ENCODE measurements around the gene SLC17A3.

The SLC17A3 gene, protein sequence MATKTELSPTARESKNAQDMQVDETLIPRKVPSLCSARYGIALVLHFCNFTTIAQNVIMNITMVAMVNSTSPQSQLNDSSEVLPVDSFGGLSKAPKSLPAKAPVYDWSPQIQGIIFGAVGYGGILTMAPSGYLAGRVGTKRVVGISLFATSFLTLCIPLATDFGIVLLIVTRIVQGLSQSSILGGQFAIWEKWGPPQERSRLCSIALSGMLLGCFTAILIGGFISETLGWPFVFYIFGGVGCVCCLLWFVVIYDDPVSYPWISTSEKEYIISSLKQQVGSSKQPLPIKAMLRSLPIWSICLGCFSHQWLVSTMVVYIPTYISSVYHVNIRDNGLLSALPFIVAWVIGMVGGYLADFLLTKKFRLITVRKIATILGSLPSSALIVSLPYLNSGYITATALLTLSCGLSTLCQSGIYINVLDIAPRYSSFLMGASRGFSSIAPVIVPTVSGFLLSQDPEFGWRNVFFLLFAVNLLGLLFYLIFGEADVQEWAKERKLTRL

DNA sequence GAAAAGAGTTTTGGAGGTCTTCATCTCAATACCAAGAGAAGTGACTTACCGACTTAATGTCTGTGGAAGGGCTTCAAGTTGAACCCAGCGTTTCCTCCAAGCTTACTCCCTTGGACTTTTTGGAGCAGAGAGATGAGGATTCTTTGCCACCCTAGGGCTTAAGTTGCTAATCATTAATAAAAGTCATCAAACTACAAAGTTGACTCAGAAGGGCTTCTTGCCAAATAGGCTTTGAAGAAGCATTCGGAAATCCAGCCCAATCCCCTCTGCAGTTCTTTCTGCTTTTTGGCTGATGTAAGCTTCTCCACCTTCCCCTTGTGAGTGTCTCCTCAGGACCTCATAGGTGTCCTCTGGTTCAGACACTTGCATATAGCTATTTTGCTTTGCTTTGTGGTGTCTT, at the start of gene SLC17A3:
TSS of gene SLC17A3 (minus strand) at position 126 of the 400 bp plus-strand sequence. CDS start 5,856 bp downstream, outside the sequence.
- no peak for TF ChIP-seq GATA2 (IDR thresholded peaks at IDR 0.05; ENCODE audit: low read depth, low read length)
- TF ChIP-seq GATA3 (IDR thresholded peaks at IDR 0.05; ENCODE audit: low read depth, low read length) = no peak

- no peak for TF ChIP-seq GATA2 (IDR thresholded peaks at IDR 0.05; ENCODE audit: low read depth, low read length)
- TF ChIP-seq GATA3 (IDR thresholded peaks at IDR 0.05; ENCODE audit: low read depth, low read length) = no peak
Measured at GRCh38 chr6:25922301-25922700, 48.3 kb upstream of the SLC17A3 start.

GRCh38 chr6:25921525-25922203, 47.6 kb upstream of the SLC17A3 start:
- TF ChIP-seq GATA3 (IDR thresholded peaks at IDR 0.05; ENCODE audit: low read depth, low read length) = no peak
- TF ChIP-seq GATA2 (IDR thresholded peaks at IDR 0.05; ENCODE audit: low read depth, low read length) = no peak

GRCh38 chr6:25919657-25920056, 45.6 kb upstream of the SLC17A3 start:
- TF ChIP-seq GATA3 (IDR thresholded peaks at IDR 0.05; ENCODE audit: low read depth, low read length) (no peak), GATA2 (IDR thresholded peaks at IDR 0.05; ENCODE audit: low read depth, low read length) (no peak)

DNA sequence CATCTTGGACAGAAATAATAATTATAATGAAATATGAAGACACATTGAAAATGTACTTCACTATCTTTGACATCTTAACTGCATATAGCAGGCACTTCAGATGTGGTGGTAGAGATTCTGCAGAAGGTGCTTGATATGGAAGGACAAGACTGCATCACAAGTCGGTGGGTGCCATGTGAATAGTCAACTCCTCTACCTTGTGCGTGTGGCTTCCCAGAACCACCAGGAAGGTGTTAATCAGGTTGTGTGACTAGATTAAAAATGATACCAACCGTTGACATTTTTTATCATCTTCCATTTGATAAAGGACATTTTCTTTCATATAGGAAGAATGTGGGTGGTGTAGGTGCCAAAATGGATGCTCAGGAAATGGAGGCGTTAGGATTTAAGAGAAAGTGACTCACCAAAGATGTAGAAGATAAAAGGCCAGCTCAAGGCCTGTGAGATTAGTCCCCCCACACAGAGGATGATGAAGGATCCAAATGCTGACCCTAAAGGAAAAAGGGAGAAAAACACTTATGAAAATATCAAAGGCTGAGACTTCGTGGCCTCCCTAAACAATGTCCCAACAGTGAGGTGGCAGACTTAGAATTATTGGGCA, 44.1 kb upstream of the SLC17A3 start:
- TF ChIP-seq GATA3 (IDR thresholded peaks at IDR 0.05; ENCODE audit: low read depth, low read length) (no peak), GATA2 (IDR thresholded peaks at IDR 0.05; ENCODE audit: low read depth, low read length) (no peak)

- no peak for TF ChIP-seq GATA3 (IDR thresholded peaks at IDR 0.05; ENCODE audit: low read depth, low read length)
- TF ChIP-seq GATA2 (IDR thresholded peaks at IDR 0.05; ENCODE audit: low read depth, low read length) = no peak
Measured at GRCh38 chr6:25916789-25917490, 42.9 kb upstream of the SLC17A3 start.

DNA sequence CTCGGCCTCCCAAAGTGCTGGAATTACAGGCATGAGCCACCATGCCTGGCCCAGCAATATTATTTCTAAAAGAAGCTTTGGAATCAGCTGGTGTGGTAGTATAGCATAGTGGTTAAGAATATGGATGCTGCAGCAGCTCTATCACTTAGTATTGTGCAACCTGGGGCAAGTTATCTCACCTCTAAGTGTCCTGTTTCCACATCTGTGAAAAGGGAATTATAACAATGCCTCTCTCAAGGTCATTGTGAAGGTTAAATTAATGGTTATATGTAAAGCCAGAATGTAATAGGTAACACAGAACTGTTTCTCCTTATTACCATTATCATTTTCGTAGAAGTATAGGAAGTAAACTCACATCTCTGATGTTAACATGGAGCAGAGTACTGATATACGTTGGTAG, 42.3 kb upstream of the SLC17A3 start:
- TF ChIP-seq GATA2 (IDR thresholded peaks at IDR 0.05; ENCODE audit: low read depth, low read length) = no peak
- TF ChIP-seq GATA3 (IDR thresholded peaks at IDR 0.05; ENCODE audit: low read depth, low read length) = no peak

DNA sequence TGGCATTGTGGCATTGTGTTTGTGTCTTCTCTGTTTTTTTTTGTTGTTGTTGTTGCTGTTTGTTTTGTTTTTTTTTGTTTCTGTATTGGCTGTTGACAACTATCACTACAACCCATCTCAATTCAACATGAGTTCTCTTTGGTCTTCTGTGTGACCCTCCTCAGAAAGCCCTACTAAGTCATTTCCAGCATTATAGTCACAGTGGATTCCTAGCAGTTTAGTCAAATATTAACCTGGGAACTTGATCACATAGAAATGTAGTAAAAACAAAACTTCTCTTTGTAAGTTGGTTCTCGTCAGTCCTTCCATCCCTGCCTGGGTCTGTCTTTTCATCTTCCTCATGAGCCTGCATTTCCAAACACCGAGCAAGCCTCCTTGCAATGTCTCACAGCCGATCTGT, 39.7 kb upstream of the SLC17A3 start:
- no peak for TF ChIP-seq GATA3 (IDR thresholded peaks at IDR 0.05; ENCODE audit: low read depth, low read length)
- TF ChIP-seq GATA2 (IDR thresholded peaks at IDR 0.05; ENCODE audit: low read depth, low read length) = no peak

- no peak for TF ChIP-seq GATA2 (IDR thresholded peaks at IDR 0.05; ENCODE audit: low read depth, low read length)
- TF ChIP-seq GATA3 (IDR thresholded peaks at IDR 0.05; ENCODE audit: low read depth, low read length) = no peak
Measured at GRCh38 chr6:25911351-25911750, 37.3 kb upstream of the SLC17A3 start.

DNA sequence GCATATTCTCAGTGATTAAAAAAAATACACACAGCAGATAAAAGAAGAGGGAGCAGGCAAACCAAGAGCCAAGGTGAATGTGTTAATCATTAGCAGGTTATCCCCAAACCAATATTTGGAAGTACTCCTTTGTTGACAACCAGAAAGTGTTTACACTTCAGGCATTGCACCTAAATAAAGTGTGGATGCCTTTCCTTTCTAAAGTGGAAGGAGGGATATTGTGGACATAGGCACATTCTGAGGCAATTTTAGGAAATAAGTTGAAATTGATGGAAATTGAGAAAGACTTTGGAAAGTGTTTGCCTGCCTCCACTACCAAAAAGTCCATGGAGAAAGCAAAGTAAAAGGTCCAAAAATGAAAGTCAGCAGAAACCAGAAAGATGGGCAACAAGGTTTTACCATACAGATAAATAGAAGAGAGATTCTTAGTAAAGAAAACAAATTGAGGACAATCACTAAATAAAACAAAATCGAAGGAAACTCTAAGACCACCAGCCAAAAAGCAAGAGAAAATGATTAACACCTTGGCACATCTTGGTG, 33.5 kb upstream of the SLC17A3 start:
- no peak for TF ChIP-seq GATA2 (IDR thresholded peaks at IDR 0.05; ENCODE audit: low read depth, low read length)
- TF ChIP-seq GATA3 (IDR thresholded peaks at IDR 0.05; ENCODE audit: low read depth, low read length) = no peak

DNA sequence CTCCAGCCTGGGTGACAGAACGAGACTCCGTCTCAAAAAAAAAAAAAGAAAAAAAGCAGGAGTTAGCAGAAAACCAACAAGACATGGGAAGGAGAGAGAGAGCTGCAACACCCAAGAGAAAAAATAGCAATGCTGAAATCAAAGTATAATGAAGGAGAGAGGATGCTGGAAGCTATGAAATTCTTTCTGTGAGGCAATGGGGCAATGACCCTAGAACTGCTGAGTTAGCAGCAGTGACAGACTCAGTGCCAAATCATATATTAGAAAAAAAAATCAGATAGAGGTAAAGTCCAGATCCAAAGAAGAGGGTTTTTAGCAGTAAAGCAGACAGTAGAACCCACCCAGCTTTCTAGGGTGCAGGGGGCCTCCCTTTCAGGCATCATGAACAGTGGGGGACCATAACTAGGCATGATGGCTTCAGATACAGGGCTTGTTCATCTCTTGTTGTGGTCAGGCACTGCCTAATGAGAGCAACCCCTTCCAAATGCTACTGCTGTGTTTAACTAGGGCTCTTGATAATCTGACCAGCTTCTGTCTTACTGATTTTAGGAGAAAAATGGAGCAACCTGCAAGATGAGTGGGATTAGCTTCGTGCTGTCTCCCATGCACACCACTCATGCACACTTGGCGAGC, 29.5 kb upstream of the SLC17A3 start:
- TF ChIP-seq GATA2 (IDR thresholded peaks at IDR 0.05; ENCODE audit: low read depth, low read length) = no peak
- no peak for TF ChIP-seq GATA3 (IDR thresholded peaks at IDR 0.05; ENCODE audit: low read depth, low read length)

DNA sequence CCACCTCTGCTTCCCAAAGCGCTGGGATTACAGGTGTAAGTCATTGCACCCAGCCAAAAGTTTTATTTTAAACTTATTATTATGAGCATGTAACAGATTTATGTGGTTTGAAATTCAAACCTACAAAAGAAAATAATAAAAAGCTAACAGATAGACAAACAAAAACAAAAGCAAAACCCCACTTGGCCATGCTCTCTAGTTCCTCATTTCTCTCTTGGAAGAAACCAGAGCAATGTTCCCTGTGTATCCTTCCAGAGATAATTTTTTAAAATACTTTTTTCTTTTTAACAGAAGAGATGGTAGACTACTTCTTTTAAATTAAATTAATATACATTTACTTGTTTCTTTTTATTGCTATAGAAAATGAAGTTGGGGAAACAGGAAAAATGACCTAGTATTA, 28.0 kb upstream of the SLC17A3 start:
- no peak for TF ChIP-seq GATA3 (IDR thresholded peaks at IDR 0.05; ENCODE audit: low read depth, low read length)
- TF ChIP-seq GATA2 (IDR thresholded peaks at IDR 0.05; ENCODE audit: low read depth, low read length) = no peak

DNA sequence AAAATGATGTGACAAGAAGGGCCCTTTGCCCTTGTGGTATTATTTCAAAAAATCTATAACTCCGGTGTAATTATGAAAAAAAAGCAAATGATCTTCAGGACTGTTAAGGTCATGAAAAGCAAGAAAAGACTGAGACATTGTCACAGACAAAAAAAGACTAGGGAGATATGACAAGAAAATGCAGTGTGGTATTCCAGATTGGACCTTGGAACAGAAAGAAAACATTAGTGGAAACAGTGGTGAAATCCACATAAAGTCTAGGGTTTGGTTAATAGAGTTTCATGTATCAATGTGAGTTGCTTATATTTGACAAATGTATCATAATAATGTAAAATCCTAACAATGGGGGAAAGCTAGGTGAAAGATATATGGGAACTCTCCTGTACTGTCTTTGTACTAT, 26.8 kb upstream of the SLC17A3 start:
- TF ChIP-seq GATA3 (IDR thresholded peaks at IDR 0.05; ENCODE audit: low read depth, low read length) (no peak), GATA2 (IDR thresholded peaks at IDR 0.05; ENCODE audit: low read depth, low read length) (no peak)

Data from SH-SY5Y (cell line).